MV-4-11 (cell line): ENCODE data around the gene GYPC.
"Not testable (repeated sequence)": the region's sequence is repeated elsewhere in the genome, so short reads cannot be mapped to it uniquely, and the experiment has no call there.

Source experiments
- DNase-seq: peaks from one replicate; lab custom pipeline; 2025; lab: John Stamatoyannopoulos, UW

The GYPC gene

DNA sequence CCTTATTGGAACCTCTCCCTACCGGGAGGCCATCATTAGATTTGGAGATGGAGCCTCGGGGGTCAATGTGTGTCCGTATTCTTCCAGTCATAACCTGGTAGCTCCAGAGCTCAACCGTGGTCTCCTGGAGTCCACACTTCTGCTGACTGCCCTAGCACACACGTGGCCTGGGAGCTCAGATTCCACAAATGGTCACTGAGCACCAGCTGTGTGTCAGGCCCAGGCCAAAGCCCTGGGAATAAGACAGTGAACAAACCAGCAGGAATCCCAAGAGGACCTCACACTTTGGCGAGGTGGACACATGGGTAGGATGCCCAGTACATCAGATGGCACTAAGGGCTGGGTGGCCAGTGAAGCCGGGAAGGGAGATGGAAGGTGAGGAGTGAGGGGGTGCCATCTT, 15.5 kb downstream of the GYPC start:
- no peak for DNase-seq

DNA sequence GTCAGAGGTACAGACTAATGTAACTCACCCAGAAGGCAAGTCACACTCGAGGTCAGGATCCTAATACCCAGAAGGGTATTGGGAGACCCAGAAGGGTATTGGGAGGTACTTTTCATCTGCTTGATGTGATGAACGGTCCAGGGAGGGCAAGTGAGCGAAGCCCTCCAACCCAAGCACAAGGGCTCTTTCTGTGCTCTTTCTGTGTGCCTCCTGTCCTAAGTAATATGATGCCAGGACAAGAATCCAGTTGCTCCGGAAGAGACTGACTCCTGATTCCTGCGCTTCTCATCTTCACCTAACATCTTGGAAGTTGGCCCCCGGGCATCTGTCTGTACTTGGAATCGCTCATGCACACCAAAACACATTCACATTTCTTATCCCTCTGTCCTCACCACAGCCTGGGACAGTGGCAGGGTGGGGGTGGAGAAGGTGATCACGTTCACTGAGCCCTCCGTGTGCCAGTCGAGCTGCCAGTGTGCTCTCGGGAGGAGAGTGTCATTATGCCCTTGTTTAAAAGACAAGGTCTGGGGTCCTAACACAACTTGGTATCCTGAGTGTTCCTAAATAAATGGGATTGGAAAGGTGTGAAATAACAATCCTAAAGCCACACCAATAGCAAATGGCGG, 17.1 kb downstream of the GYPC start:
- DNase-seq: no peak

DNA sequence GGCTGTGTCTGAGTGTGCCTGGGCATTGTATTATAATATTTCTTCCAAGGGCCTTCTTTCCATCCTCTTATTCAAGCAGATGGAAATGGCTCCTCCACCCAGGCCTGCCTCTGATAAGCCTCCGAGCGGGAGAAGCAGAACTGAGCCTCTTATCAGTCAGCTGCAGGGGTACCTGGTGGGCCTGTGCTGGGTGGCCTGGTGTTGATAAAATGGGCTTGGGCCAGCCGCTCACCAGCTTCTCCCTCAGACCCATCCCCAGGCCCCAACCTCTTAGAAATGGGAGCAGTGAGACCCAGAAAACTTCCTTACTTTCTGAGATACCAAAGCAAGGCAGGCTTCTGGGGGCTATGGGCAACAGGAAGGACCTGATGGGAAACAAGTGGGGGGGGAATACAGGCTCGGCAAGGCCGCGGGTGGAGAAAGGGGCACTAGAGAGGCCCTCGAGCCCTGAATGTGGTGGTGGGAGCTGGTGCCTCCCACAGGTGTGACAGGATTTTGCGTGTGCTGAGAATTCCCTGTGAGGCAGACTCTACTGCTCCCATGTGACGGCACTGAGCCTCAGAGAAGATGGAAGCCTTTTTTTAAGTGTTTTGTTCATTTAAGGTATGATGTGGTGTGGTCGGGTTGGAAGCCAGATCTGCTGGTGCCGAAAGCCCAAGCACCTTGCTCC, 18.3 kb downstream of the GYPC start:
- DNase-seq: no peak

DNA sequence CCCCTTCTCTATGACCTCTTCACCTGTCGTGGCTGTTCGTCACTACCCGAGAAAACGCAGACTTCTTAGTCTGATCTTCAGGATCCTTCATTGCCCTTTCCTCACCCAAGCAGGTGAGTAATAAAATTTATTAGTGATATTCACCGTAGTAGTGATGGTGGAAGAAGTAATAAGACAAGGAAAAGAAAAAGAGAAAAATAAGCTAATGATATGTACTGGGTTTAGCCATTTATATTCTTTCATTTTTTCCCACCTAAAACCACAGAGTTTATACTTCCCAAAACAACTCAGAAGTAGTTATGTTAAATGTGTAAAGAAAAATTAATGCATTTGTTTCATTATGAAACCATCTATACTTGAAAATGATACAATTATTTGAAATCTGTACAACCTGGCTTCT, 19.7 kb downstream of the GYPC start:
- no peak for DNase-seq

DNA sequence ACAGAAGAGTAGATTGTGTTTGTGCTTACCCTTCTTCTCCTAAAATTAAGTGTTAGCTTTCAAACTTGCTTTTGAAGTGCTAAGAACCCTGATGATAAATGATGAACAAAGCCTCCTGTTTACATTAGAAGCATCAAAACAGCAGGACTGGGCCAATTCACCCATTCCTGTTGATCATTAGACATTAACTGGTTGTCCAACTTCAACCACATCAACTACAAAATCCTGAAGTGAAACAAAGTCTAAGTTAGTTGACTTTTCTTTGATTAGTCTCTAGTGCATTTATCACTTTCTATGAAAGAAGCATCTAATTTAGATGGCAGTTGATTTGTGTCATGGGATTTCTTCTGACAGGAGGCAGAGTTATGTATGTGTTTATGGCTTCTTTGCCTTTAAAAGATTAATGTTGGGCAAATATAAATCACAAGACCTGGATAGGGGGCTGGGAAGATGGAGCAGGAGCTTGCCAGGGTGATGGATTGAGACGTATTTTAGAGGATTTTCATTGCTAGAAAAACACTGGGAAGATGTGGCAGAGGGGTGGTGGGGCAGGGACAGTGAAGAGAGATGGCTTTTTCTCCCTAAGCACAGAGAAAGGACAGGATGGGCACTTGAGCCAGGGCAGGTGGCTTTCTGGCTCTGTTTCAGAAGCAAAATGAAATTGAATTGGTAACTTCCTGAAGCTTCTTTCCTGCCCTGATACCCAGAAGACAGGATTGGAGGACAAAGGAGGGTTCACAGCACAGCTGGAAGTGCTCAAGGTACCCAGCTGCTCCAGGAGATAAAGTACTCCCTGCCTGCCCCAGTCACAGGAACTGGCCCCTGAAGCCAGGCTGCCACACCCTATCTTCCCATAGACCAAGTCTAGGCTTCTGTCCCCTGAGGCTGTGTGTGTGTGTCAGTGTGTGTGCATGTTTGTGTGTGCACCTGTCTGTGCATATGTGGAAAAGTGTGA, 20.5 kb downstream of the GYPC start:
- no peak for DNase-seq

DNA sequence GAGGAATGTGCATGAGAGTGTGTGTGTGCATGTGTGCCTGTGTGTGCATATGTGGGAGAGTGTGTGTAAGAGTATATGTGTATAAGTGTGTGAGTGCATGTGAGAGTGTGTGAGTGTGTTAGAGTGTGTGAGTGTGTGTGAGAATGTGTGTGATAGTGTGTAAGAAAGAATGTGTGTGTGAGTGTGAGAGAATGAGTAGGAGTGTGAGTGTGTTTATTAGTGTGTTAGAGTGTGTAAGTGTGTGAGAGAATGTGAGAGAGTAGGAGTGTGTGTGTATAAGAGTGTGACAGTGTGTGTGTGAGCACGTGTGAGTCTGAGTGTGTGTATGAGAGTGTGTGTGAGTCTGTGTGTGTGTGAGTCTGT, 21.2 kb downstream of the GYPC start:
- no peak for DNase-seq

DNA sequence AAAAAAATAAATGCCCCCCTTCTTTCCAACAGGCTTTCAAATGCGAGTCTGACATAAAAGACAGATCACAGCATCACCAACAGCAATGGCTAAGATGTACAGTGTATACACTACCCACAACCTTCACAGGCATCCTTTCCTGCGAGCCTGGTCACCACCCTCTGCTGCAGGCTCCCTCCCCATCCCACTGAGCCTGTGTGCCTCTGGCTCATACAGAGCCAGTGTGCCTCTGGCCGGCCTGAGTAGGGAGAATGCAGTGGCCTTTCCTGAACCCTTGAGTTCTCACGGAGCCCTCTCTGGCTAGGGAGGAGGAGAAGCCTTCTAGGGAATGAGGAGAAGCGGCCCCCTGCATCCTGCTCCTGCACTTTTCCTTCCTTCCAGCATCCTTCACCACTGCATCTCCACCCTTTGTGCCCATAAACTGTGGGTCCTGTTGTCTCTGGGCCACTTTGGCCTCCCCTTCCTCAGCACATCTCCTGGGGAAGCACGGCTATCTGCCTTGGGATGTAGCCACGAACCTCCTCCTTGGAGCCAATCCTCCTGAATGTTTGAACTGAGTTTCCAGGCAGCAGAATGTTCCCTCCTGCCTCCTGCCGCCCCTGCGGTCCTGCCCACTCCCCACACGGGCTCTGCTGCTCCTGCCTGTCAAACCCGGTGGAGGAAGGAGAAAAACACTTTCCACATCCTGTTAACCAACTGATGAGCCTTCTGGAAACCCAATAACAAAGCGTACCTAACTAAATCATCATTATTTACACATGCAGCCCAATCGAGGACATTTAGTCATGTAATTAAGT, 22.5 kb downstream of the GYPC start:
- no peak for DNase-seq

DNA sequence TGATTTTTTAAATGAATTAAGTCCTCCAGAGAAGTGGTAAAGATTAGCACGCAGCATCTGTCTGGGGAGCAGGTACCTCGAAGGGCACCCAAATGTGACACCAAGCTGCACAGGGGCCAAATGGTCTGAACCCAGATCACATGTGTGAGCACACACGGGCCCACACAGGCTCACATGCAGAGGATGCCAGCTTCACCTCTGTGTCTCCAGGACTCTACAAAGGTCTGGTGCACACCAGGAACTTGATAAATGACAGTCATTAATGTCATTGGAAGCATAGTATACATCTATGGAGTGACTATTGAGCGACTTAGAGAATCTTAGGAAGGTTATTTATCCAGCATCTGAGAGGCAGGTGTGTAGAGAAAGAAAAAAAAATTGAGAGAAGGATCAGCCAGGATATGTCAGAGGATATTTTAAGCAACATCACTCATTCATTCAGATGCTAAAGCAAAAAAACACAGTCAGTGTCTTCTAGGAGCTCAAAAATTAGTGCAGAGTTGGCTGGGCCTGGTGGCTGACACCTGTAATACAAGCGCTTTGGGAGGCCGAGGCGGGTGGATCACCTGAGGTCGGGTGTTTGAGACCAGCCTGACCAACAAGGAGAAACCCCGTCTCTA, 23.2 kb downstream of the GYPC start:
- DNase-seq: no peak

DNA sequence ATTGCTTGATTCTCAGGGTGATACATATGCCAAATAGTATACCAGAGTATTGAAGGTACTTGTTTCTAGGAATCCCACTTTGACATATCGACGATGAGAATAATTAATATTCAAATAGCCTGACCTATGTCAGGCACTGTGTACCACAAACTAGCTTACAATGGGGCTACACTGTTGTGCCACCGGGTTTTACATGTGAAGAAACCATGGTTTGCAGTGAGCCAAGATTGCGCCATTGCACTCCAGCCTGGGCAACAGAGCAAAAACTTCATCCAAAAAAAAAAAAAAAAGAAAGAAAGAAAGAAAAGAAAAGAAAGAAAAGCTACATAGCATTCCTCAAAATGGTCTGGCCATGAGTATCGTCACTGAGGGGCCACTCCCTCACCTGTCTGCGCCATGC, 25.5 kb downstream of the GYPC start:
- DNase-seq: peak; percentile 16

DNA sequence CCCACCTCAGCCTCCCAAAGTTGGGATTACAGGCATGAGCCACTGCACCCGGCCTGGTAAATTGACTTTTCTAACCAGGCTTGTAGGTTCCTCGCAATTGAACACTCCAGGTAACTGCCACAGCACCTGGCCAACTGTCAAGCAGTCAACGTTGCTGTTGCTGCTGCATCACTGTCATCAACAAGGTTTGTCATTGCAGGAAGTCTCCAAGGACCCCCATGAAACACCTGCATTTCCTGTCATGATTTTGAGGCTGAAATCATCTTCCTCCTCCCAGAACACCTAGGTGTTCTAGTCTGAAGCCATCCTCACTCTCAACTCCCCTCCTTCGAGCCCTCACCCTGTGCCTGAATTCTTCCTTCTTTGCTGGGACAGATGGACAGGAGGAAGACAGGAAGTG, 29.7 kb downstream of the GYPC start:
- DNase-seq: no peak

DNA sequence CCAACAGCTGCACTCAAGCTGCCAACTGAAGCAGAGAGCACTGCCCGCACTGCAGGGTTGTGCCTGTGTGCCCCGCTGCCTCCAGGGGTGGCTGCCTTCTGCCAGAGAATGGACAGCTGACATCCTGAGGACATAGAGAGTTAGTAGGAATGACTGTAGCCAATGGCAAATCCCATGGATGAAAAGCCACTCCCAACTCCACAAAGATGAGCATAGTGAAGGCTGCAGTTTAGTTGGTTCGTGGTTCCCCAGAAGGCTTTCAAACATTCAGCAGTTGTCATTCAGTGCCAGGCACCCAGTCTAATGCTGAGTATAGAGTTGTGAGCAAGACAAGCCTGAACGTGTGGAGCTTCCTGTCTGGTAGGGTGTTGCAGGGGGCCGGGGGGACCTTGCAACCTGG, 30.3 kb downstream of the GYPC start:
- no peak for DNase-seq

DNA sequence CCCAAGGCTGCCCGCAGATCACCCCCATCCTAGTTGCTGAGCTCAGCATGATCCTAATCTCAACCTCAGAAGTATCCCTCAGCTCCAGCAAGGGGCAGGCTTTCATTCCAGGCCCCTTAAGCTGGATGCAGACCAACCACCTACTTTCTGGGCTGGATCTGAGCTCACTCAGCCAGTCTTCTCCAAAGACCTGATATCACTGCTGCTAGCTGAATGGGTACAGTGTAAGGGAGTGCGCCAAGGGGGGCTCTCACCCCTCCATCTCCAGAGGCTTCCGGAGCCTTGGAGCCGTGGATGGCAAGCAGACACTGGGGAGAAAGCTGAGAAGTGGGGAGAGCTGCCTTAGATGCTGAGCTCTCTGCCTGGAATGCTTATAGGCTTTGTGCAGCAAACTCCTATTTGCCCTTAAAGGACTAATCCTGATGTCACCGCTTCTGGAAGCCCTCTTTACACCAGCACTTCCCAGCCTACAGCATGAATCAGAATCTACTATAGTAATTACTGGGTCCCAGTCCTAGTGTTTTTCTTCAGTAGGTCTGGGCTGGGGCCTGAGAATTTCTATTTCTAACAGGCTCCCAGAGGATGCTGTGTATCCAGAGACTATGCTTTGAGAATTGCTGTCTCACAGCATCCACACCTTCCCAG, 31.0 kb downstream of the GYPC start:
- no peak for DNase-seq

DNA sequence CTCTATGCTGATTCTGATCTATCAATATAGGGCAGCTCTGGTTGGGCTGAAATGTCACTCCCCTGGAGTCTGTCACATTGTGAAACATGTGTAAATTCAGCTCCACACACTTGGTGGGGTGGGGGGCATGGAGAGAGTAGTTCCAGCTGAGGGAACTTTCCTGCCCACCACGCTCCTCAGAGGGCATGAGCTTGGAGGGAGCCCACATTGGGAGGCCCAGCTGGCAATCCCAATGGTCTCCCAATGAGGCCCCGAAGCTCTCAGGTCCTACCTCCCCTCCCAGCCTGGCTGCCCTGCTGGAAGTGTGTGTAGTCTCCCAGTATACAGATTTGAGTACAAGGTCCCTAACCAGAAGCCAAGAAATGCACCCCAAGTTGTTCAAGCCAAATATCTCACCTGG, 31.5 kb downstream of the GYPC start:
- DNase-seq: no peak

DNA sequence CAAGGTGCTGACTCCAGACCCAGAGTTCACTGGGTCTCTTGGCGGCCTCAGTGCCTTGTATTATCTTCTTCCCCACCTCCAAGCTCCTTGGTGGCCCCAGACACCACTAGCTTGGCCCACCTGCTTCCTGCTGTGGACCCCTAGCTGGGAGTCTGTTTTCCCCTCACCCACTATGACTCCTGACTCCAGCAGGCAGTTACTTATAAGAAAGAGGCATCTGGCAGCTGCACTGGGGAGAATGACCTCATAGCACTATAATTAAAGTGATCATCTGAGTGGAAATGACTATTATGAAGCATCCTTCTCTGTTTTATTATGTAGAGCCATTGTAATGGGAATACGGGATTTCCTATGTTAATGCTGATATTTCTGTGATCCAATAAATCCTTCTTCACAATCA, 32.6 kb downstream of the GYPC start:
- not testable (repeated sequence) for DNase-seq

DNA sequence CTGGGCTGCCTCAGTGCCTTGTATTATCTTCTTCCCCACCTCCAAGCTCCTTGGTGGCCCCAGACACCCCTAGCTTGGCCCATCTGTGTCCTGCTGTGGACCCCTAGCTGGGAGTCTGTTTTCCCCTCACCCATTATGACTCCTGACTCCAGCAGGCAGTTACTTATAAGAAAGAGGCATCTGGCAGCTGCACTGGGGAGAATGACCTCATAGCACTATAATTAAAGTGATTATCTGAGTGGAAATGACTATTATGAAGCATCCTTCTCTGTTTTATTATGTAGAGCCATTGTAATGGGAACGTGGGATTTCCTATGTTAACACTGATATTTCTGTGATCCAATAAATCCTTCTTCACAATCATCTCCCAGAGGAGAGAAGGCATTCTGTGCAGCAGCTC, 36.3 kb downstream of the GYPC start:
- DNase-seq: not testable (repeated sequence)

DNA sequence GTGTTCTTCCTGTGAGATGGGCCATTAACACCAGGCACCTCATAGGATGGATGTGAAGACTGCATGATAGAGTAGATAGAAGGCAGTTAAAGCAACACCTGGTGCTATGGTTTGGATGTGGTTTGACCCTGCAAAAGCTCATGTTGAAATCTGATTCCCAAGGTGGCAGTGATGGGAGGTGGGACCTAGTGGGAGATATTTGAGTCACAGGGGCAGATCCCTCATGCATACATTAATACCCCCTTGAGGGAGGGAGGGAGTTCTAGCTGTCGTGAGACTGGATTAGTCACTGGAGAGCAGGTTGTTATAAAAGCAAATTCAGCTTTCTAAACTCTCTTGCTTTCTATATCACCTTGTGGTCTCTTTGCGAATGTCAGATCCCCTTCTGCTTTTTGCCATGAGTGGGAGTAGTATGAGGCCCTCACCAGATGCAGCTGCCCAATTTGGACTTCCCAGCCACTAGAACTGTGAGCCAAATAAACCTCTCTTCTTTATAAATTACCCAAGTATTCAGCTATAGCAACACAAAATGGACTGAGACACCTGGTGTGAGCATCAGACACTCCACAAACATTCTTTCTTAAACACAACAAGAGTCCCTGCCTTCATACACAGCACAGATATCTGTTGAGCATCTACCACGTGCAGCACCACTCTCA, 37.1 kb downstream of the GYPC start:
- DNase-seq: not testable (repeated sequence)

DNA sequence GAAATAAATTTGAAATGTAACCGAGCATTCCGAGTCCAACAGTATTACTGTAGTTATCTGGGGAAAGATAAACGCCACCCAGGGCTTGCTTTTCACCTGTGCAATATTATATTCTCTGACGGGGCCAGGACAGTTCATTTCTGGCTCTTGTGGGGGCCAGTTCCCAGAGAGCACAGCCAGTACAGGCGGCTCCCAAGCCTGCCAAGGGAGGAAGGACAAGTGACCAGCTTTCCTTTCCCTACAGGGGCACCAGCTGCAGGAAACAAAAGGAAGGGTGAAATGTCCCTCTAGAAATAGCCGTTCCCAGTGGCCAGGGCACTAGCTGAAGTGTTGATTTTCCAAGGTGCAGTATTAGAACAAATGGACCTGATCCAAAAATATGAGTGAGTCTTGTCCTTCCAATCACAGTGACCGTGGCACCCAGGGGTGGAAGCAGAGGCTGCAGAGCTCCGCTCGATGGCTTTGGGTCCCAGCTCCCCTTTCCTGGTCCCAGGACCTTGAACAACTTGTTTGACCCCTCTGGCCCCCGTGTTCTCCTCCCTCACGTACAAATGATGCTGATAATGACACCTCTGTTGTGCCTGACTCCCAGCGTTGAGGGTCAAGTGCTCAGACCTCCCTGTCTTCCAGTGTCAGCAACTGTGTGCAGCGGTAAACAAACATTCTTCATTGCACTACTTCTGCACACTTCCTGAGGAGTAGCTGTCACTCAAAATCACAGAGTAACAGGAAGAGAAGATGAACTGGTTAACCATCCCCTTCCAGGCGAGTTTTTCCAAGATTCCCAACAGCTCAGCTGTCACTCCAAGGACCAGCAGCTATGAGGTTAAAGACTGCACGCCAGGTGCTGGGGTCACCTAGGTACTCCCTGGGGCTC, 40.9 kb downstream of the GYPC start:
- DNase-seq: no peak

DNA sequence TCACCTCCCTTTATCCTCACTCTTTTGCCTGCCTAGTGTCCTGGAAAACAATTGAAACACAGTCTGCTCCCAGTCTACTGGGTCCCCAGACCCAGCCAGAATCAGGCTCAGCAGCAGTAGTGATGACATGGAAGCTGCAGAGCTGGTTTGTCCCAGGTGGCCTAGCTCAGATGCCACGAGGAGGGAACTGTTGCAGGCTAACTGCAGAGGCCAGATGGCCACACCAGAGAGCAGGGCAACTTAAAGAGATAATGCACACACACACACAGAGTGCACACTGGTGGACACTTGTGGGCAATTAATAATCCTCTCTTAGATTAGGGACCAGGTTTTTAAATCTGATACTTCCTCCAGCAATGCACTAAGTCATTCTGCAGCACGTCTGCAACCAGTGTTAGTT, 42.4 kb downstream of the GYPC start:
- DNase-seq: no peak

DNA sequence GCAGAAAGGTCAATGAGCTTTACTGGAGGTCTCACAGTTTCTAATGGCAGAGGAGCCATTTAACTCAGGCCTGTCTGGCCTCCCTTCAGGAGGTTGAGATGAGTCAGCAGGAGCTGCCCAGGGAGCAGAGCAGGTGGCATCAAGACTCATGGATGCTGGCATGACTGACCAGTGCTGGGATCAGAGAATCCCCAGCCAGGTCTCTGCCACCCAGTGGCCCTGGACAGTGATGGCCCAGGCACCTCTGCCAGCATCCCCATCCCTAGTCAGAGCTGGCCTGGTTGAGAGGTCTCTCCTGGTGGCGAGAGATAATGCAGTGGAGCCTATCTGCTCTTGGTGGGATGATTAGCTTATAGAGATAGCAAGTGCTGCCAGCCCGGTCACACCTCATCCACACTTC, 43.1 kb downstream of the GYPC start:
- no peak for DNase-seq
